MV-4-11 (cell line): ENCODE data around the gene ANKRD36.
"Not testable (repeated sequence)": the region's sequence is repeated elsewhere in the genome, so short reads cannot be mapped to it uniquely, and the experiment has no call there.

Source experiments
- DNase-seq: peaks from one replicate; lab custom pipeline; 2025; lab: John Stamatoyannopoulos, UW

The ANKRD36 gene

GRCh38 chr2:97293687-97294086 lies 180.7 kb downstream of the ANKRD36 start:
- not testable (repeated sequence) for DNase-seq
